WTC11 (cell line): Measurements from ENCODE around the gene EDEM2. TPM values are rescaled to one million over a fixed set of nuclear protein-coding genes. Genes with fewer than 3 reads are reported as not detected.
"Not testable (repeated sequence)": the region's sequence is repeated elsewhere in the genome, so short reads cannot be mapped to it uniquely, and the experiment has no call there.

Experiments
- ATAC-seq: fragments of 200-7000 bp; cut with Tn5 transposase; 2 replicates; pipeline ENCODE4 v1.10.0; 2021; ENCODE audit warnings: mild to moderate bottlenecking, moderate library complexity
- CTCF ChIA-PET: fragments of 300-600 bp; sonication (Branson Sonifier 250); formaldehyde crosslinking; loops from one replicate; lab custom pipeline; 2021; ENCODE audit warnings: antibody characterized with exemption; lab: Charles Lee
- POLR2A ChIA-PET: fragments of 350-600 bp; sonication (Branson Sonifier 250); formaldehyde crosslinking; loops from one replicate; lab custom pipeline; 2021; ENCODE audit warnings: antibody characterized with exemption; lab: Charles Lee
- DNase-seq: peaks from one replicate; pipeline ENCODE4 v3.0.0; 2021; ENCODE audit warnings: low spot score
- H3K27ac Mint-ChIP-seq: 2 replicates; pipeline ENCODE4 v1.8.0; 2021; ENCODE audit warnings: mixed read lengths
- H3K27me3 Mint-ChIP-seq: 2 replicates; pipeline ENCODE4 v1.8.0; 2021; ENCODE audit warnings: low read depth, mild to moderate bottlenecking, moderate library complexity, mixed read lengths
- H3K36me3 Mint-ChIP-seq: 2 replicates; pipeline ENCODE4 v1.8.0; 2021; ENCODE audit warnings: mixed read lengths
- H3K4me1 Mint-ChIP-seq: 2 replicates; pipeline ENCODE4 v1.8.0; 2022; ENCODE audit warnings: mixed read lengths
- H3K4me3 Mint-ChIP-seq: 2 replicates; pipeline ENCODE4 v1.8.0; 2021; ENCODE audit warnings: mild to moderate bottlenecking, moderate library complexity, mixed read lengths
- H3K9me3 Mint-ChIP-seq: 2 replicates; pipeline ENCODE4 v1.8.0; 2021; ENCODE audit warnings: mixed read lengths
- ELF4 ChIP-seq: sonication (generic); formaldehyde crosslinking; IDR thresholded peaks from 2 replicates; pipeline ENCODE4 v1.8.1; 2022; ENCODE audit warnings: low read depth, mild to moderate bottlenecking, moderate library complexity, missing genetic modification reagents
- ESRRA ChIP-seq: sonication (generic); formaldehyde crosslinking; IDR thresholded peaks from 2 replicates; pipeline ENCODE4 v1.8.1; 2022; ENCODE audit warnings: mild to moderate bottlenecking, missing genetic modification reagents, borderline replicate concordance
- MXD4 ChIP-seq: fragments of 250-450 bp; sonication (Bioruptor Pico); IDR thresholded peaks from 2 replicates; pipeline ENCODE4 v1.8.0; 2021; ENCODE audit warnings: mild to moderate bottlenecking, moderate library complexity, borderline replicate concordance
- NFATC4 ChIP-seq: fragments of 250-450 bp; sonication (Bioruptor Pico); IDR thresholded peaks from 2 replicates; pipeline ENCODE4 v1.9.0; 2021; ENCODE audit warnings: mild to moderate bottlenecking
- ZNF423 ChIP-seq: fragments of 250-450 bp; sonication (Bioruptor Pico); IDR thresholded peaks from 2 replicates; pipeline ENCODE4 v2.1.2; 2022; ENCODE audit warnings: mild to moderate bottlenecking, moderate library complexity
- total RNA-seq: library from RNA; stranded (reverse); gene quantifications from 3 replicates; pipeline ENCODE4 v1.2.3, GENCODE V29; 2021
- TF ChIP-seq, protein P1 (sequence below): sonication (generic); formaldehyde crosslinking; IDR thresholded peaks from 2 replicates; pipeline ENCODE4 v1.8.1; 2022; ENCODE audit warnings: mild to moderate bottlenecking, missing genetic modification reagents, moderate library complexity, borderline replicate concordance
- TF ChIP-seq, protein P2 (sequence below): sonication (generic); formaldehyde crosslinking; IDR thresholded peaks from 2 replicates; pipeline ENCODE4 v1.8.1; 2023; ENCODE audit warnings: mild to moderate bottlenecking, missing genetic modification reagents
- TF ChIP-seq, protein P3 (sequence below): sonication (generic); formaldehyde crosslinking; IDR thresholded peaks from 2 replicates; pipeline ENCODE4 v1.8.0; 2022; ENCODE audit warnings: missing genetic modification reagents
- TF ChIP-seq, protein P4 (sequence below): fragments of 250-450 bp; sonication (Bioruptor Pico); IDR thresholded peaks from 2 replicates; pipeline ENCODE4 v1.9.0; 2021; ENCODE audit warnings: mild to moderate bottlenecking
- TF ChIP-seq, protein P5 (sequence below): sonication (generic); formaldehyde crosslinking; IDR thresholded peaks from 2 replicates; pipeline ENCODE4 v1.8.1; 2022; ENCODE audit warnings: mild to moderate bottlenecking, moderate library complexity, missing genetic modification reagents
- TF ChIP-seq, protein P6 (sequence below): fragments of 250-450 bp; sonication (Bioruptor Pico); IDR thresholded peaks from 2 replicates; pipeline ENCODE4 v1.8.0; 2021; ENCODE audit warnings: mild to moderate bottlenecking
- TF ChIP-seq, protein P7 (sequence below): sonication (generic); formaldehyde crosslinking; IDR thresholded peaks from 2 replicates; pipeline ENCODE4 v1.8.0; 2022; ENCODE audit warnings: mild to moderate bottlenecking, missing genetic modification reagents

EDEM2 gene
- total RNA-seq, 1 experiment from 2014 or later, result 22.7 TPM

DNA sequence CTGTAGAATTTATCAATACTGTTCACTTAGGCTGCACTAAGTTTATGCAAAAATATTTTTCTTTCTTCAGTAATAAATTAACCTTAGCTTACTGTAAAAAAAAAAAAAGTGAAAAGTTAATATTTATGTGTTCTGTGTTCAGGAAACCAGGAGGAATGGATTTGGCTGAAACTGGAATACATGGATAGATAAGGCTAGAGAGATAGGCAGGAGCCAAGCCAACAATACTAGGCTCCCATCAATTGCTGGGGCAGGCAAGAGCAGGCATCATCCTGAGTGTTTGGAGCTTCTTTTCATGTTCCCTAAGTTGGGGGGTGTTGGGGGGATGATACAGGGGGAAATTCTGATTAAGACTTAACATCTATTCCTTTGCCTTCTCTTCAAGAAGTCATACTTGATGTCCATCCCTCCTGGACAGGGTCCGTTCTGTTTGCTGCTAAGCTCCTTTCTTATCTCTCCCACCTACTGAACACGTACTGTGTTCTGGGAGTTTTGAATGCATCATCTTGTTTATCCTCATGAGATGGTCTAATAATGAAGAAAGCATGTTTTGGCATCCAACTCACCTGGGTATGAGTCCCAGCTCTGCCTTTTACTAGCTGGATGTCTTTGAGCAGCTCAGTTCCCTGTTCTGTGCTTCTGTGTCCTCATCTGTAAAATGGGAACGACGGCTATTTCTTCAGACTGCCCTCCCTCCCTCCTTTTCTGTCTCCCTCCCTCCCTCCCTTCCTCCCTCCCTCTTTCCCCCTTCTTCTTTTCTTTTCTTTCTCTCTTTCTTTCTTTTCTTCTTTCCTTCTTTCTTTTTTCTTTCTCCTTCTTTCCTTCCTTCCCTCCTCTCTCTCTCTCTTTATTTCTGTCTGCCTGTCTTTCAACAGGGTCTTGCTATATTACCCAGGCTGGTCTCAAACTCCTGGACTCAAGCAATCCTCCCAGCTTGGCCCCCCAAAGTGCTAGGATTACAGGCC lies 18.4 kb upstream of the EDEM2 start:
- TF ChIP-seq, protein P1, sequence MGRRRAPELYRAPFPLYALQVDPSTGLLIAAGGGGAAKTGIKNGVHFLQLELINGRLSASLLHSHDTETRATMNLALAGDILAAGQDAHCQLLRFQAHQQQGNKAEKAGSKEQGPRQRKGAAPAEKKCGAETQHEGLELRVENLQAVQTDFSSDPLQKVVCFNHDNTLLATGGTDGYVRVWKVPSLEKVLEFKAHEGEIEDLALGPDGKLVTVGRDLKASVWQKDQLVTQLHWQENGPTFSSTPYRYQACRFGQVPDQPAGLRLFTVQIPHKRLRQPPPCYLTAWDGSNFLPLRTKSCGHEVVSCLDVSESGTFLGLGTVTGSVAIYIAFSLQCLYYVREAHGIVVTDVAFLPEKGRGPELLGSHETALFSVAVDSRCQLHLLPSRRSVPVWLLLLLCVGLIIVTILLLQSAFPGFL (CRISPR knock-in tag), result no peak
- TF ChIP-seq, protein P2, sequence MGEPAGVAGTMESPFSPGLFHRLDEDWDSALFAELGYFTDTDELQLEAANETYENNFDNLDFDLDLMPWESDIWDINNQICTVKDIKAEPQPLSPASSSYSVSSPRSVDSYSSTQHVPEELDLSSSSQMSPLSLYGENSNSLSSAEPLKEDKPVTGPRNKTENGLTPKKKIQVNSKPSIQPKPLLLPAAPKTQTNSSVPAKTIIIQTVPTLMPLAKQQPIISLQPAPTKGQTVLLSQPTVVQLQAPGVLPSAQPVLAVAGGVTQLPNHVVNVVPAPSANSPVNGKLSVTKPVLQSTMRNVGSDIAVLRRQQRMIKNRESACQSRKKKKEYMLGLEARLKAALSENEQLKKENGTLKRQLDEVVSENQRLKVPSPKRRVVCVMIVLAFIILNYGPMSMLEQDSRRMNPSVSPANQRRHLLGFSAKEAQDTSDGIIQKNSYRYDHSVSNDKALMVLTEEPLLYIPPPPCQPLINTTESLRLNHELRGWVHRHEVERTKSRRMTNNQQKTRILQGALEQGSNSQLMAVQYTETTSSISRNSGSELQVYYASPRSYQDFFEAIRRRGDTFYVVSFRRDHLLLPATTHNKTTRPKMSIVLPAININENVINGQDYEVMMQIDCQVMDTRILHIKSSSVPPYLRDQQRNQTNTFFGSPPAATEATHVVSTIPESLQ (CRISPR knock-in tag), result no peak
- TF ChIP-seq ELF4 (CRISPR knock-in tag) (no peak), ESRRA (no peak), ZNF423 (CRISPR knock-in tag) (no peak), MXD4 (CRISPR knock-in tag) (no peak), NFATC4 (CRISPR knock-in tag) (no peak)
- TF ChIP-seq, protein P3, sequence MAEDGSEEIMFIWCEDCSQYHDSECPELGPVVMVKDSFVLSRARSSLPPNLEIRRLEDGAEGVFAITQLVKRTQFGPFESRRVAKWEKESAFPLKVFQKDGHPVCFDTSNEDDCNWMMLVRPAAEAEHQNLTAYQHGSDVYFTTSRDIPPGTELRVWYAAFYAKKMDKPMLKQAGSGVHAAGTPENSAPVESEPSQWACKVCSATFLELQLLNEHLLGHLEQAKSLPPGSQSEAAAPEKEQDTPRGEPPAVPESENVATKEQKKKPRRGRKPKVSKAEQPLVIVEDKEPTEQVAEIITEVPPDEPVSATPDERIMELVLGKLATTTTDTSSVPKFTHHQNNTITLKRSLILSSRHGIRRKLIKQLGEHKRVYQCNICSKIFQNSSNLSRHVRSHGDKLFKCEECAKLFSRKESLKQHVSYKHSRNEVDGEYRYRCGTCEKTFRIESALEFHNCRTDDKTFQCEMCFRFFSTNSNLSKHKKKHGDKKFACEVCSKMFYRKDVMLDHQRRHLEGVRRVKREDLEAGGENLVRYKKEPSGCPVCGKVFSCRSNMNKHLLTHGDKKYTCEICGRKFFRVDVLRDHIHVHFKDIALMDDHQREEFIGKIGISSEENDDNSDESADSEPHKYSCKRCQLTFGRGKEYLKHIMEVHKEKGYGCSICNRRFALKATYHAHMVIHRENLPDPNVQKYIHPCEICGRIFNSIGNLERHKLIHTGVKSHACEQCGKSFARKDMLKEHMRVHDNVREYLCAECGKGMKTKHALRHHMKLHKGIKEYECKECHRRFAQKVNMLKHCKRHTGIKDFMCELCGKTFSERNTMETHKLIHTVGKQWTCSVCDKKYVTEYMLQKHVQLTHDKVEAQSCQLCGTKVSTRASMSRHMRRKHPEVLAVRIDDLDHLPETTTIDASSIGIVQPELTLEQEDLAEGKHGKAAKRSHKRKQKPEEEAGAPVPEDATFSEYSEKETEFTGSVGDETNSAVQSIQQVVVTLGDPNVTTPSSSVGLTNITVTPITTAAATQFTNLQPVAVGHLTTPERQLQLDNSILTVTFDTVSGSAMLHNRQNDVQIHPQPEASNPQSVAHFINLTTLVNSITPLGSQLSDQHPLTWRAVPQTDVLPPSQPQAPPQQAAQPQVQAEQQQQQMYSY, result no peak
- TF ChIP-seq, protein P4, sequence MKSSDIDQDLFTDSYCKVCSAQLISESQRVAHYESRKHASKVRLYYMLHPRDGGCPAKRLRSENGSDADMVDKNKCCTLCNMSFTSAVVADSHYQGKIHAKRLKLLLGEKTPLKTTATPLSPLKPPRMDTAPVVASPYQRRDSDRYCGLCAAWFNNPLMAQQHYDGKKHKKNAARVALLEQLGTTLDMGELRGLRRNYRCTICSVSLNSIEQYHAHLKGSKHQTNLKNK (CRISPR knock-in tag), result no peak
- TF ChIP-seq, protein P5, sequence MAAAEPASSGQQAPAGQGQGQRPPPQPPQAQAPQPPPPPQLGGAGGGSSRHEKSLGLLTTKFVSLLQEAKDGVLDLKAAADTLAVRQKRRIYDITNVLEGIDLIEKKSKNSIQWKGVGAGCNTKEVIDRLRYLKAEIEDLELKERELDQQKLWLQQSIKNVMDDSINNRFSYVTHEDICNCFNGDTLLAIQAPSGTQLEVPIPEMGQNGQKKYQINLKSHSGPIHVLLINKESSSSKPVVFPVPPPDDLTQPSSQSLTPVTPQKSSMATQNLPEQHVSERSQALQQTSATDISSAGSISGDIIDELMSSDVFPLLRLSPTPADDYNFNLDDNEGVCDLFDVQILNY (CRISPR knock-in tag), result no peak
- TF ChIP-seq, protein P6, sequence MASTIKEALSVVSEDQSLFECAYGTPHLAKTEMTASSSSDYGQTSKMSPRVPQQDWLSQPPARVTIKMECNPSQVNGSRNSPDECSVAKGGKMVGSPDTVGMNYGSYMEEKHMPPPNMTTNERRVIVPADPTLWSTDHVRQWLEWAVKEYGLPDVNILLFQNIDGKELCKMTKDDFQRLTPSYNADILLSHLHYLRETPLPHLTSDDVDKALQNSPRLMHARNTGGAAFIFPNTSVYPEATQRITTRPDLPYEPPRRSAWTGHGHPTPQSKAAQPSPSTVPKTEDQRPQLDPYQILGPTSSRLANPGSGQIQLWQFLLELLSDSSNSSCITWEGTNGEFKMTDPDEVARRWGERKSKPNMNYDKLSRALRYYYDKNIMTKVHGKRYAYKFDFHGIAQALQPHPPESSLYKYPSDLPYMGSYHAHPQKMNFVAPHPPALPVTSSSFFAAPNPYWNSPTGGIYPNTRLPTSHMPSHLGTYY (CRISPR knock-in tag), result no peak
- TF ChIP-seq, protein P7, sequence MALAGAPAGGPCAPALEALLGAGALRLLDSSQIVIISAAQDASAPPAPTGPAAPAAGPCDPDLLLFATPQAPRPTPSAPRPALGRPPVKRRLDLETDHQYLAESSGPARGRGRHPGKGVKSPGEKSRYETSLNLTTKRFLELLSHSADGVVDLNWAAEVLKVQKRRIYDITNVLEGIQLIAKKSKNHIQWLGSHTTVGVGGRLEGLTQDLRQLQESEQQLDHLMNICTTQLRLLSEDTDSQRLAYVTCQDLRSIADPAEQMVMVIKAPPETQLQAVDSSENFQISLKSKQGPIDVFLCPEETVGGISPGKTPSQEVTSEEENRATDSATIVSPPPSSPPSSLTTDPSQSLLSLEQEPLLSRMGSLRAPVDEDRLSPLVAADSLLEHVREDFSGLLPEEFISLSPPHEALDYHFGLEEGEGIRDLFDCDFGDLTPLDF (CRISPR knock-in tag), result no peak
- DNase-seq (no peak), ATAC-seq (no peak)
- Mint-ChIP-seq H3K27ac (peak overlapping the region; percentile 90; the same call in 1 of the 2 replicates), H3K4me3 (no peak overlapping the region), H3K36me3 (peaks cover 3% of the 10 kb centered on the region; the same call in 1 of the 2 replicates), H3K4me1 (peaks cover 20% of the 10 kb centered on the region), H3K27me3 (no peaks in the 10 kb centered on the region; the same call in 1 of the 2 replicates), H3K9me3 (peaks cover 23% of the 10 kb centered on the region)
- CTCF ChIA-PET, result interaction anchor here (0.6 to 2.8 kb wide), 3 partner anchors 19 to 95 kb away, joined by 3 to 37 read pairs (median 11); partner anchors contain the start of gene EDEM2
- POLR2A ChIA-PET, result interaction anchor here (1.0 to 1.6 kb wide), 2 partner anchors 18 to 1676 kb away, joined by 3 to 9 read pairs; partner anchors contain the start of genes CBFA2T2 and EDEM2

DNA sequence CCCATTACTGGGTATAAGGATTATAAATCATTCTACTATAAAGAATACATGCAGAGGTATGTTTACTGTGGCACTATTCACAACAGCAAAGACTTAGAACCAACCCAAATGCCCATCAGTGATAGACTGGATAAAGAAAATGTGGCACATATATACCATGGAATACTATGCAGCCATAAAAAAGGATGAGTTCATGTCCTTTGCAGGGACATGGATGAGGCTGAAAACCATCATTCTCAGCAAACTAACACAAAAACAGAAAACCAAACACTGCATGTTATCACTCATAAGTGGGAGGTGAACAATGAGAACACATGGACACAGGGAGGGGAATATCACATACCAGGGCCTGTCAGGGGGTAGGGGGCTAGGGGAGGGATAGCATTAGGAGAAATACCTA lies 17.4 kb upstream of the EDEM2 start:
- DNase-seq, H3K36me3 Mint-ChIP-seq, POLR2A ChIA-PET, ATAC-seq, CTCF ChIA-PET, H3K4me3 Mint-ChIP-seq, H3K27me3 Mint-ChIP-seq, H3K27ac Mint-ChIP-seq: not testable (repeated sequence)
- peaks cover 20% of the 10 kb centered on the region for H3K4me1 Mint-ChIP-seq
- peaks cover 24% of the 10 kb centered on the region for H3K9me3 Mint-ChIP-seq

DNA sequence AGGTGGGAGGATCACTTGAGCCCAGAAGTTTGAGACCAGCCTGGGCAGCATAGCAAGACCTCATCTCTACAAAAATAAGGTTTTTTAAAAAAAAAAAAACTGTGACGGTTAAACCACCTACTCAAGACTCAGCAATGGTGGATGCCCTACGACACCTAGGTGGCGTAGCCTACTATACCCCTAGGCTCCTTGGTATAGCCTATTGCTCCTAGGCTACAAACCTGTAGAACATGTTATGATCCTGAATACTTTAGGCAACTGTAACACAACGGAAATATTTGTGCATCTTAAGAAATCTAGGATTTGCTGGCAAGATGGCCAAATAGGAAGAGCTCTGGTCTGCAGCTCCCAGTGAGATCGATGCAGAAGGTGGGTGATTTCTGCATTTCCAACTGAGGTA lies 13.2 kb upstream of the EDEM2 start:
- H3K36me3 Mint-ChIP-seq, ATAC-seq, DNase-seq, POLR2A ChIA-PET, H3K27ac Mint-ChIP-seq, H3K27me3 Mint-ChIP-seq, H3K4me1 Mint-ChIP-seq, H3K4me3 Mint-ChIP-seq: not testable (repeated sequence)
- CTCF ChIA-PET, result interaction anchor here (1.3 kb wide), 1 partner anchor 64 kb away, joined by 6 read pairs; no protein-coding TSS in a partner anchor
- H3K9me3 Mint-ChIP-seq, result peaks cover 24% of the 10 kb centered on the region
